ENCODE measurements around the gene MRPL12. TPM values are rescaled to one million over a fixed set of nuclear protein-coding genes. Genes with fewer than 3 reads are reported as not detected.

Gene MRPL12
- total RNA-seq, 2 experiments from 2014 or later = 112 to 118 TPM

- Mint-ChIP-seq H3K36me3 (peaks cover 35% of the 10 kb centered on the region), H3K27ac (no peak overlapping the region), H3K4me1 (ENCODE audit: low read depth) (peaks cover 3% of the 10 kb centered on the region), H3K9me3 (no peaks in the 10 kb centered on the region), H3K4me3 (no peak overlapping the region), H3K27me3 (no peaks in the 10 kb centered on the region)
- intact Hi-C loops (cut with micrococcal nuclease) = no loop called here
- no peak for DNase-seq
- POLR2A ChIA-PET = interaction anchor here (1.3 to 1.8 kb wide), 2 partner anchors 8 to 10 kb away, joined by 3 to 7 read pairs; partner anchors contain the start of gene MRPL12
- CTCF ChIA-PET = interaction anchor here (1.7 kb wide), 1 partner anchor 18 kb away, joined by 4 read pairs; no protein-coding TSS in a partner anchor
Observed at GRCh38 chr17:81693509-81694210, 9.5 kb upstream of the MRPL12 start.

GRCh38 chr17:81694810-81695209, 8.4 kb upstream of the MRPL12 start:
- intact Hi-C loops (cut with micrococcal nuclease) = no loop called here
- Mint-ChIP-seq H3K27ac (no peak overlapping the region), H3K4me3 (no peak overlapping the region), H3K27me3 (no peaks in the 10 kb centered on the region), H3K36me3 (peaks cover 29% of the 10 kb centered on the region), H3K4me1 (ENCODE audit: low read depth) (peaks cover 5% of the 10 kb centered on the region), H3K9me3 (no peaks in the 10 kb centered on the region)
- ChIA-PET POLR2A (no interaction called here), CTCF (no interaction called here)
- no peak for DNase-seq

GRCh38 chr17:81695211-81695610, 8.0 kb upstream of the MRPL12 start:
- H3K27ac Mint-ChIP-seq = no peak overlapping the region

GRCh38 chr17:81695801-81696200, 7.4 kb upstream of the MRPL12 start:
- POLR2A ChIA-PET = interaction anchor here (1.5 kb wide), 1 partner anchor 11 kb away, joined by 5 read pairs; no protein-coding TSS in a partner anchor
- no peak overlapping the region for H3K4me3 Mint-ChIP-seq
- CTCF ChIA-PET = interaction anchor here (1.0 kb wide), 1 partner anchor 10 kb away, joined by 3 read pairs; no protein-coding TSS in a partner anchor
- peaks cover 25% of the 10 kb centered on the region for H3K36me3 Mint-ChIP-seq
- intact Hi-C loops (cut with micrococcal nuclease) = no loop called here
- no peaks in the 10 kb centered on the region for H3K27me3 Mint-ChIP-seq
- H3K27ac Mint-ChIP-seq = no peak overlapping the region
- DNase-seq = no peak
- H3K4me1 Mint-ChIP-seq (ENCODE audit: low read depth) = peaks cover 7% of the 10 kb centered on the region
- H3K9me3 Mint-ChIP-seq = no peaks in the 10 kb centered on the region

More at GRCh38 chr17:81695211-81695610, 8.0 kb upstream of the MRPL12 start:
- intact Hi-C loops (cut with micrococcal nuclease) = no loop called here
- Mint-ChIP-seq H3K27me3 (no peaks in the 10 kb centered on the region), H3K4me3 (no peak overlapping the region), H3K4me1 (ENCODE audit: low read depth) (peaks cover 5% of the 10 kb centered on the region), H3K36me3 (peaks cover 25% of the 10 kb centered on the region), H3K9me3 (no peaks in the 10 kb centered on the region)
- CTCF ChIA-PET = interaction anchor here (1.0 kb wide), 1 partner anchor 9 kb away, joined by 3 read pairs; no protein-coding TSS in a partner anchor
- DNase-seq = no peak
- POLR2A ChIA-PET = interaction anchor here (1.5 kb wide), 1 partner anchor 11 kb away, joined by 5 read pairs; no protein-coding TSS in a partner anchor

- ChIA-PET POLR2A (interaction anchor here (1.5 kb wide), 1 partner anchor 12 kb away, joined by 5 read pairs; no protein-coding TSS in a partner anchor), CTCF (interaction anchor here (1.0 kb wide), 1 partner anchor 10 kb away, joined by 3 read pairs; no protein-coding TSS in a partner anchor)
- Mint-ChIP-seq H3K27me3 (no peaks in the 10 kb centered on the region), H3K27ac (no peak overlapping the region), H3K4me3 (no peak overlapping the region), H3K36me3 (peaks cover 23% of the 10 kb centered on the region), H3K9me3 (no peaks in the 10 kb centered on the region), H3K4me1 (ENCODE audit: low read depth) (peaks cover 13% of the 10 kb centered on the region)
- intact Hi-C loops (cut with micrococcal nuclease) = no loop called here
- DNase-seq = no peak
Observed at GRCh38 chr17:81696218-81696941, 6.8 kb upstream of the MRPL12 start.

- peaks cover 22% of the 10 kb centered on the region for H3K4me1 Mint-ChIP-seq (ENCODE audit: low read depth)
- no peaks in the 10 kb centered on the region for H3K27me3 Mint-ChIP-seq
Observed at GRCh38 chr17:81697261-81698044, 5.7 kb upstream of the MRPL12 start.

GRCh38 chr17:81700353-81701287, 2.5 kb upstream of the MRPL12 start:
- Mint-ChIP-seq H3K36me3 (peaks cover 33% of the 10 kb centered on the region), H3K4me3 (no peak overlapping the region), H3K4me1 (ENCODE audit: low read depth) (peaks cover 31% of the 10 kb centered on the region), H3K9me3 (no peaks in the 10 kb centered on the region), H3K27me3 (no peaks in the 10 kb centered on the region), H3K27ac (no peak overlapping the region)
- ChIA-PET CTCF (interaction anchor here (1.2 to 1.5 kb wide), 2 partner anchors 11 to 25 kb away, joined by 3 read pairs; no protein-coding TSS in a partner anchor), POLR2A (interaction anchor here (1.6 to 5.5 kb wide), 2 partner anchors 17 to 174 kb away, joined by 3 to 54 read pairs; partner anchors contain the start of genes ARL16 and HGS)
- intact Hi-C loops (cut with micrococcal nuclease) = no loop called here
- no peak for DNase-seq

More at GRCh38 chr17:81697261-81698044, 5.7 kb upstream of the MRPL12 start:
- CTCF ChIA-PET = no interaction called here
- DNase-seq = no peak
- Mint-ChIP-seq H3K36me3 (peaks cover 22% of the 10 kb centered on the region), H3K27ac (no peak overlapping the region), H3K4me3 (no peak overlapping the region), H3K9me3 (no peaks in the 10 kb centered on the region)
- POLR2A ChIA-PET = no interaction called here
- intact Hi-C loops (cut with micrococcal nuclease) = no loop called here

- Mint-ChIP-seq H3K4me3 (peak overlapping the region; percentile 94), H3K36me3 (peaks cover 36% of the 10 kb centered on the region), H3K27ac (peak overlapping the region; percentile 92), H3K27me3 (no peaks in the 10 kb centered on the region), H3K4me1 (ENCODE audit: low read depth) (peaks cover 31% of the 10 kb centered on the region), H3K9me3 (no peaks in the 10 kb centered on the region)
- peak; percentile 42 for DNase-seq
- ChIA-PET POLR2A (interaction anchor here (0.7 to 5.5 kb wide), 5 partner anchors 8 to 173 kb away, joined by 3 to 54 read pairs (median 8); partner anchors contain the start of genes ARL16 and HGS), CTCF (interaction anchor here (0.7 to 2.3 kb wide), 6 partner anchors 10 to 168 kb away, joined by 3 to 13 read pairs (median 3); partner anchors contain the start of genes ARL16 and HGS)
- intact Hi-C loops (cut with micrococcal nuclease) = loop anchor here (2.0 kb wide), 1 partner anchor 17 kb away; the partner anchor contains the start of gene HGS
Observed at GRCh38 chr17:81701288-81702071, 1.7 kb upstream of the MRPL12 start.

GRCh38 chr17:81703747-81704654, 834 bp downstream of the MRPL12 start:
- peaks cover 27% of the 10 kb centered on the region for H3K4me1 Mint-ChIP-seq (ENCODE audit: low read depth)
- peak; percentile 33 for DNase-seq

More at GRCh38 chr17:81703747-81704654, 834 bp downstream of the MRPL12 start:
- intact Hi-C loops (cut with micrococcal nuclease) = loop anchor here (1.0 to 2.0 kb wide), 2 partner anchors 8 to 19 kb away; partner anchors contain the start of genes HGS and SLC25A10
- Mint-ChIP-seq H3K36me3 (peaks cover 36% of the 10 kb centered on the region), H3K27me3 (no peaks in the 10 kb centered on the region), H3K4me3 (peak overlapping the region; percentile 79), H3K9me3 (no peaks in the 10 kb centered on the region), H3K27ac (peak overlapping the region; percentile 69)
- ChIA-PET CTCF (interaction anchor here (0.7 to 2.3 kb wide), 5 partner anchors 9 to 256 kb away, joined by 3 to 13 read pairs (median 4); partner anchors contain the start of genes ARL16 and HGS), POLR2A (interaction anchor here (0.6 to 5.5 kb wide), 15 partner anchors 7 to 395 kb away, joined by 3 to 54 read pairs (median 4); partner anchors contain the start of genes ARL16, HGS, MCRIP1 and P4HB)
